Measurements from ENCODE around the gene MAGT1. TPM values are rescaled to one million over a fixed set of nuclear protein-coding genes. Genes with fewer than 3 reads are reported as not detected.
"Not testable (repeated sequence)": the region's sequence is repeated elsewhere in the genome, so short reads cannot be mapped to it uniquely, and the experiment has no call there.

The MAGT1 gene
- 49.5 and 76.5 TPM in 2 replicates for total RNA-seq (2014; rRNA removed; shearing (Covaris generic))

DNA sequence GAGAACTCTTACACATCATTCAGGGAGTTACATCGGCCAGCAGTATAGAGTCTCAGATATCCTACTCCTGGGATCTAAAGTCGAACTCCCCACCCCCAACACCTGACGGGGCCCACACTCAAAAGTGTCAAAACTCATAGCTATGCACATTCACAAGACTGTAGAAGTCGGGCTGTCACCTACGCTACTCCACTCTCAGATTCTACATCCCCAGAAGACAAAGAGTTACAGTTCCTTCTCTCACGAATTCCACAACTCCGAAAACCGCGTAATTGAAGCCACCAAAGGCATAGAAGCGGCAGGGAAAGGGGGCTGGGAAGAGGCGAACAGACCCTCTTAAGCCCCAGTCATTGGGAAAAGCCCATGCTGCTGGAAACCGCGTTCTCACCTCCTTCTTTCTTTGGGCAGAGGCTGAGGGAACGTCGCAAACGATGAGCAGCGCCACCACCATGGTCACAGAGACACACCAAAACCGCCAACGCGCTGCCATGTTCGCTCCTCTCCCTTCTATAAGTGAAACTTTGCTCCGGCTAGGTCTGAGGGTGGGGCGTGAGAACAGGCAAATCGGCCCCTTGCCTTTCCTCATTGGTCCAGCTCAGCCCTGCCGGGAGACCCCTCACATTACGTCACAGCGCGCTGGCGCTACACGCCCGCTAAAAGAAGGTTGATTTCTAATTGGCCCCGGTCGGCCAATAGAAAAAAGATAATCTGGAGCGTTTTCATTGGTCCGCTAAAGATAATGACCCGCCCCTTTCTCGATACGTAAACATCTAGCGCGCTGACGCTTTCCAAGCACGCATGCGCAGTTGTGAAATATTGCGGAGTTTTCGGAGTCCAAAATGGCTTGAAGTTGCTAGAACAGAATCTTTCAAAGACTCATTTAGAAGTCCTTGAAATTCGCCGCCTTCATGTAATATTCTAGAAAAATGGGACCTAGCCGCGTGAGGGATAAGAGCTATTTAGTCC lies at the start of gene MAGT1:
Gene MAGT1 (minus strand): TSS at position 515 of the 966 bp plus-strand sequence. CDS start 25 bp downstream, at position 490.
- in situ Hi-C loops (cut with HindIII; ENCODE audit: low sequenced_read_pairs), result no loop called here

DNA sequence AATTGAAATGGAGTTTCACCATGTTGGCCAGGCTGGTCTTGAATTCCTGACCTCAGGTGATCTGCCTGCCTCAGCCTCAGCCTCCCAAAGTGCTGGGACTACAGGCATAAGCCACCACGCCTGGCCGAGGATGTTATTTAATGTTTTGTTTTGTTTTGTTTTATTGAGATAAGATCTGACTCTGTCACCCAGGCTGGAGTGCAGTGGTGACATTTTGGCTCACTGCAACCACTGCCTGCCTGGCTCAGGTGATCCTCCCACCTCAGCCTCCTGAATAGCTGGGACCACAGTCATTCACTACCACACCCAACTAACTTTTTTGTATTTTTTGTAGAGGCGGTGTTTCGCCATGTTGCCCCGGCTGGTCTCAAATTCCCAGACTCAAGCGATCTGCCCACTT lies 49.8 kb upstream of the MAGT1 start:
- in situ Hi-C loops (cut with HindIII; ENCODE audit: low sequenced_read_pairs); DNase-seq (ENCODE audit: low spot score): not testable (repeated sequence)

More for the DNA sequence above, at the start of gene MAGT1:
- peak; percentile 96 for DNase-seq (ENCODE audit: low spot score)

DNA sequence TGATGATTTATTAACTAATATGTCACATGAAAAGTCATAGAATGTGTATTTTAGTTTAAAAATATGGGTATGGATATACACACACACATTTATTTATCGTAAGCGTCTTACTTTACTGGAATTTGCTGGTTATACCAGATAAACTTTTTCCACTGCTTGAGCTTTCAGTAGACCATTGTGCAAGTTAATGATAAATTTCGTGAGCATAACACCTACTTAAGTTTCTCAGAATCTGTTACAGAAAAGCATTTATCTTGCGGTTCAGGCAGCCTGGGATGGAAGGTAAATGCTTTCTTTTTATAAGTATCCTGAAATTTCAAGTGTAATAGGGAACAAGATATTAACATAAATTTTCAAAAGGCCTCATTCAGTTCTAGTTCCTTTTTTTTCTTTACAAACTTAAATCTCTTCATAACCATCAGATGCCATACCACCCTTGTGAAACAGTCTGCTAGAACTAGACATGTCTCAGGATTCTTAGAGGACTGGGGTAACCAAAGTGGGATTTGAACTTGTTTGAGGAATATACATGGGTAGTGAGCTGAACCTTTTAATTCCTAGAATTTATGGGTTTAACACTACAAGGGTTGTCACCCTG lies 42.9 kb upstream of the MAGT1 start:
- no peak for DNase-seq (ENCODE audit: low spot score)
- in situ Hi-C loops (cut with HindIII; ENCODE audit: low sequenced_read_pairs), result no loop called here

DNA sequence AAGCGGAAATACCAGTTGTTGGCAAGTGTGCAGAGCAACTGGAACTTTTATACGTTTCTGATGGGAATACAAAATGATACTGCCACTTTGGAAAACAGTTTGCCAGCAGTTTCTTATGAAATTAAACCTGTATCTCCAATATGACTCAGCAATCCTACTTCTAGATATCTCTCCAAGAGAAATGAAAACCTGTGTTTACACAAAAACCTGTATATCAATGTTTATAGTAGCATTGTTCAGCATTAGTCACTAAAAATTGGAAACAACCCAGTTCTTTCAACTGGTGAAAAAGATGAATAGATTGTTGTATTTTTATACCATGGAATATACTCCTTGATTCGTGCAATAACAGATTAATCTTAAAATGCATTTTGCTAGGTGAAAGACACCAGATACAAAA lies 42.1 kb upstream of the MAGT1 start:
- no peak for DNase-seq (ENCODE audit: low spot score)
- in situ Hi-C loops (cut with HindIII; ENCODE audit: low sequenced_read_pairs), result no loop called here

DNA sequence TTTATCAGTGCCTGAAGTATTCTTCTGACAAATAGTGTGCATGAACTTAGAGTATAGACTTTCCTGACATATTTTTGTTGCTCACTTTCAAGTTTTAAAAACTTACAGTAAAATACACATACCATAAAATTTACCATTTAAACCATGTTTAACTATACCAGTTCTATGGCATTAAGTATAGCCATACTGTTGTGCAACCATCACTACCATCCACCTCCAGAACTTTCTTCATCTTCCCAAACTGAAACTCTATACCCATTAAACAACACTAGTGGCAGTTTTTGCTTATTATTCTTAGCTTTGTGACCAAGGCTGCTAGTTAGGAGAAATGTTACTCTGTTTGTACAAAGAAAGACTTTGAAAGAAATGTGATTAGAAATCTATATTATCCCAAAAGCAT lies 41.1 kb upstream of the MAGT1 start:
- in situ Hi-C loops (cut with HindIII; ENCODE audit: low sequenced_read_pairs), result no loop called here

DNA sequence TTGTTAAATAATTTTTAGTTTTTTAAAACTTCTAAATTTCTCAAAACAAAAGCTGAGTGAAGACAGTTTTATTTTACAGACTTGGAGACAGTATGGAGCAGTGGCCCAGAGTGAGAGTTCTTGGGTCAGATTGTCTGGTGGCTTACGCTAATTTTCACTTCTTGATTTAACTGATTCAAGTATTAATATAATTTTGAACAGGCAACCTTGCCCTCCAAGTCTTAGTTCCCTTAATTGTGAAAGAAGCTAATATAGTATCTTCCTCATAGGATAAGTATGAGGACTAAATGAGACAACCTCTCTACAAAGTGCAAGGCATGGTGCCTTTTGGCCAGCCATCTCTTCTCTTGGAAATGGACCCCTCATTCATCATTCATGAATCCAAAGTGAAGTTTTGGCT lies 40.7 kb upstream of the MAGT1 start:
- DNase-seq (ENCODE audit: low spot score), result no peak
- in situ Hi-C loops (cut with HindIII; ENCODE audit: low sequenced_read_pairs), result no loop called here

More for the DNA sequence above, 41.1 kb upstream of the MAGT1 start:
- DNase-seq (ENCODE audit: low spot score), result no peak

DNA sequence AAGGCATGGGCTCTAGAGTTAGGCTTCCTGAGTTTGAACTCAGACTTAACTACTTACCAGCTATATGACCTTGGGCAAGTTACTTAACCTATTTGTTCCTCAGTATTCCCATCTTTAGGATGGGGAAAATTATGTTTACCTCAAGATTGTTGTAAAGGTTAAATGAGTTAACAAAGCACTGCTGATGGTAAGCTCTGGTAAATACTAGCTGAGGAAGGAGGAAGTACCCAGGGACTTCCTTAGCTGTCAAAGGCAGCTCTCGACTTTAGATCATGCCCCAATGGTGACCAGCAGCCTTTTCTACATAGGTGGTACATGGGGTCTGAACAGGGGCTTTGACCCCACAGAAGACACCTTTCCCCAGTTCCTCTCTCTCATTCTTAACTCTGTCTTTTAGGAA lies 35.3 kb upstream of the MAGT1 start:
- in situ Hi-C loops (cut with HindIII; ENCODE audit: low sequenced_read_pairs), result no loop called here
- no peak for DNase-seq (ENCODE audit: low spot score)

DNA sequence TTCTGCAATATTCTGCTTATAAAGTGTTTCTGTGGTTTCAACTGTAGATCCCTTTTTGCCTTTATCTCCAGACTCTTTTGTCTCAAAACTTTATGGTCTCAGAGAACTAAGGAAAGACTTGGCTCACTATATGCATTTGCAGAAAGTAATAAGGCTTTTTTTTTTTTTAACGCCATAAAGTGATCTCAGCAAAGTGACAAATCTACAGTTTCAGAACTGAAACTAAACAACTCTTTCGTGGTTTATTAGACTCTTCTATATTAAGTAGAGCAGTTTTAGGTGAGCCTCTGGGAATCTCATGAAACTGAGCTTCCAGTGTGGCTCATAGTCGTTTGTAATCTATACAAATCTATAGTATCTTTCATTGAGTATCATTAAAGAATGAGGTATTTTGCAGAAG lies 30.5 kb upstream of the MAGT1 start:
- in situ Hi-C loops (cut with HindIII; ENCODE audit: low sequenced_read_pairs), result no loop called here
- DNase-seq (ENCODE audit: low spot score), result no peak

DNA sequence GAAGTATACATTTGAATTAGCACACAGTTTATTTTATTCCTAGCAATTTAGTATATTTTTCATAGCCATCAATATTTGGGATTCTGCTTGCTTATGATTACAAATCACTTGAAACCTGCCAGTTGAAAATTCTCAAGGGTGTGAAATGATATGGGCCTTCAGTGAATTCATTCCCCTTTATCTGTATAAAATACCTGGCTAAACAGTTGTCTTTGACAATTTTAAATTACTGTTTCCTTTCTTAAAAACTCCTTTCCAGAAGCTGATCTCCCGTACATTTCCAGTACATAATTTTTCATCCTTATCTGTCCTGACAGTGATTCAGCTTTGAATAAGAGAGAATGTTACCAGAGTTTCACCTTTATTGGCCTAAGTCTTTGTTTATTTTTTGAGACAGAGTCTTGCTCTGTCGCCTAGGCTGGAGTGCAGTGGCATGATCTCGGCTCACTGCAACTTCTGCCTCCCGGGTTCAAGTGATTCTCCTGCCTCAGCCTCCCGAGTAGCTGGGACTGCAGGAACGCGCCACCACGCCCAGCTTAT lies 29.2 kb upstream of the MAGT1 start:
- in situ Hi-C loops (cut with HindIII; ENCODE audit: low sequenced_read_pairs), result no loop called here

DNA sequence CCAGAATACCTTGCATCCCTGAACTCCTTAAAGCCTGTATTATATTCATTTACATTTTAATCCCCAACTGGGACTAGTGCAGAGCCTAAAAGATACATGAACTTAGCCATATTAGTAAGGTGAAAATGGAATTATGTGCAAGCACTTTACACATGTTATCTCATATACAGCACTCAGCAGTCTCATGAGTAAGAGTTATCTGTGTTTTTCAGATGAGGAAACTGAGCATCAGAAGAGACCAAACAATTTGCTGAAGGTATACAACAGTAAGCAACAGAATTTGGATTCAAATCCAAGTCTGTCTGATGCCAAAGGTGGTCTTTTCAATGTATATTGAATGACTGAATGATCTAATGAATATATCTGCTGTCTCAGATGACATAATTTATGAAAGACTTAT lies 27.6 kb upstream of the MAGT1 start:
- in situ Hi-C loops (cut with HindIII; ENCODE audit: low sequenced_read_pairs), result no loop called here
- DNase-seq (ENCODE audit: low spot score), result no peak

More for the DNA sequence above, 29.2 kb upstream of the MAGT1 start:
- no peak for DNase-seq (ENCODE audit: low spot score)

DNA sequence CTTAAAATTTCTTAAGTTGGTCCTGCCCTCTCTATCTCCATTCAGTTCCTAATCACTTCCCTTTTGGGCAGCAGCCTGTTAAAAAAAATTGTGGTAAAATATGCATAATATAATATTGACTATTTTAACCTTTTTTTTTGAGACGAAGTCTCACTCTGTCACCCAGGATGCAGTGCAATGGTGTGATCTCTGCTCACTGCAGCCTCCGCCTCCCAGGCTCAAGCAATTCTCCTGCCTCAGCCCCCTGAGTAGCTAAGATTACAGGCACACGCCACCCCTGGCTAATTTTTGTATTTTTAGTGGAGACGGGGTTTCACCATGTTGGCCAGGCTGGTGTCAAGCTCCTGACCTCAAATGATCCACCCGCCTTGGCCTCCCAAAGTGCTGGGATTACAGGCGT lies 24.1 kb upstream of the MAGT1 start:
- DNase-seq (ENCODE audit: low spot score); in situ Hi-C loops (cut with HindIII; ENCODE audit: low sequenced_read_pairs): not testable (repeated sequence)

DNA sequence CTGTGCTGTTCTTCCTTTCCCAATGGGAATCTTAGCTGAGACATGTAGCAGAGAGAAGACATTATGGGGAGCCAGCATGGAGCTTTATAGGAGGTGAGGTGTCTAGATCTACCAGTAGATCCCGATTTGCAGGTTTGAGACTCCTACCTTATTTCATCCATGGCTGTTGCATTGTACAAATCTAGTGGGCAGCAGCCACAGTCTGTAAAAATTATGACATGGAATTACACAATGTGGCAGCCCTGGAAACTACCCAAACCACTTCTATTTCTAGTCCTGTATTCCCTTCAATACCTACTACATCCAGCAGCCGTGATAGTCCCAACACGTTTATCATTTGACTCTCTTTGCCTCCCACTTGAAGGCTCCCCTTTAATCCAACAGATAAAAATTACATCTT lies 23.3 kb upstream of the MAGT1 start:
- DNase-seq (ENCODE audit: low spot score), result no peak
- in situ Hi-C loops (cut with HindIII; ENCODE audit: low sequenced_read_pairs), result no loop called here

DNA sequence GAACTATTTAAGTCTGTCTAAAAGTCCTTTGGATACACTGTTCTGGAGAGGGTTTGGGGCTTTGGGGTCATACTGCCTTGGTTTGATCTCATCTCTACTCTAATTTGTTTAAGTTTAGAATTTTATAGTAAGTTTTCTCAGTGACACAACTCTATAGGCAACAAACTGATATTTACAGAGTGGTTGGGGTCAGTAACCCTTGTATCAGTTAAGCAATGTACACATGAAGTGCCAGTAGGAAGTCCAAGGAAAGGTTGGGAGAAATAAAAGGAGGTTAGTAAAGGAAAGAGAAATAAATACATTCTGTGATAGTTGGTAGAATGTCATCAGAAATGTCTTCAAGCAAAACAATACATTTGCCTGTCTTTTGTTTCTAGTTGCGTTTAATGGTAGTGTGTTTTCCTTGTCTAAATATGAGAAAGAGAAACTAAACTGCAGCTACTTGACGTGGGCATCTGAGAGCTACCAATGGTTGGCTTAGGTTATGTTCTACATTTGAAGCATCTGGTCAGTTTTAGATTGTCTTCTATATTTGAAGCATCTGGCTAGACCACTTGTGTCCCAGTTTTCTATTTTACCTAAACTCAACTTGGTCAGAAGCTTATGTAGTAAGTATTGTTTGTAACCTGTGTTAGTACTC lies 22.2 kb upstream of the MAGT1 start:
- no peak for DNase-seq (ENCODE audit: low spot score)
- in situ Hi-C loops (cut with HindIII; ENCODE audit: low sequenced_read_pairs), result no loop called here

DNA sequence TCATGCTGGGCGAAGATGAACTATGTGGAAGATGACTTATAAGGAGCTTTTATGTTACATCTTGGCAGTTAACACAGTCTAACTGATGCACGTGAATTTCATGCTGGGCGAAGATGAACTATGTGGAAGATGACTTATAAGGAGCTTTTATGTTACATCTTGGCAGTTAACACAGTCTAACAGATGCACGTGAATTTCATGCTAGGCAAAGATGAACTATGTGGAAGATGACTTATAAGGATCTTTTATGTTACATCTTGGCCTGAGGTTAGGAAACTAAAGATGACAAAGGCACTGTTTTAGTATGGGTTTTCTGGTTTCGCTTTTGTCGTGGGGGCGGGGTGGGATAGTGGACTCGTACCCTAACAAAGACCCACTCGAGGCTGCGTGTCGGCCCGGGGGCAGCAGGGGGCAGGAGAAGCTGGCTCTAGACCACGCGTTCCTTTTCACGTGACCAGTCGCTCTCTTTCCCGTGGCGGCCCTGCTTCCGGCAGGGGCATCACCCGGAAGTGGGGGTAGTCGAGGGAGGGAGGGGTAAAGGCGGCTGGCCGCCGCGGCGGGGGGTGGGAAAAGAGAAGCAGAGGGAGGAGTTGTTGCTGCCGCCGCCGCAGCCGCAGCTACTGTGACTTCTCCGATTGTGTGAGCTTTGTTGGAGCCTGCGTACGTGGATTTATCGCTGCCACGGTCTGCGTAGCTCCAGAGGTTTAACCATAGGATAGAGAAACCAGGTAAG lies 15.0 kb upstream of the MAGT1 start, which contains the start of gene ATP7A:
Gene ATP7A (plus strand): TSS at position 586 of the 733 bp plus-strand sequence. CDS start 60,949 bp downstream, outside the sequence.
- in situ Hi-C loops (cut with HindIII; ENCODE audit: low sequenced_read_pairs), result no loop called here

DNA sequence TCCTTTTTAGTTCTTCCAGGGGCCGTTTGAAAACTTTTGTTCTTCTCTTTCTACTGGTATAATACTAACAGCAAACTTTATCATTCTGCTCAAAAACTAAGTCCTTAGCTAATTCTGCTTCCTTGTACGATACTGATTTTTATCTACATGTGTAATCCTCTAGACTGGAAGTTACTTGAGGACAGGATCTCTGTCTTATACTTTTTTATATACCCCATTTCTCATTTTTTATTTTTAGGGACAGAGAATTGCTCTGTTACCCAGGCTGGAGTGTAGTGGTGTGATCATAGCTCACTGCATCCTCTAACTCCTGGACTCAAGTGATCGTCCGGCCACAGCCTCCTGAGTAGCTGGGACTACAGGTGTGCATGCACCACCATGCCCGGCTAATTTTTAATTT lies 6.3 kb upstream of the MAGT1 start:
- in situ Hi-C loops (cut with HindIII; ENCODE audit: low sequenced_read_pairs), result no loop called here

More for the DNA sequence above, 15.0 kb upstream of the MAGT1 start, which contains the start of gene ATP7A:
- DNase-seq (ENCODE audit: low spot score), result peak; percentile 58

DNA sequence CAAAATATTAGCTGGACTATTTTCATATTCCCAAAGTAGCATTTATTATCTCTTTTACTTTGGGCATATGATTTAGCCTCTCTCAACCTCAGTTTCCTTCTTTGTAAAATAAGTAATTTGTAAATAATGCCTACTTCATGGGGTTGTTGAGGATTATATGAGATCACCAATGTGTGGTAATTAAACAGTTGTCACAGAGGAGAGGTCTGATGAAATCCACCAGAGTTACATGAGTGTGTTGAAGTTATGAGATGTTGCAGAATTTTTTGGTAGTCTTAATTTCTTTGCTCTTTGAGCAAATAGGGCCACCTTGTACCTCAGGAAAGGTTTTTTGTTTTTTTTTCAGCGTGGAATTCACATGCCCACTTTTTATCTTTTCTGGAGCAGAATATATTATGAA lies 5.5 kb upstream of the MAGT1 start:
- in situ Hi-C loops (cut with HindIII; ENCODE audit: low sequenced_read_pairs), result no loop called here
- DNase-seq (ENCODE audit: low spot score), result no peak

More for the DNA sequence above, 6.3 kb upstream of the MAGT1 start:
- DNase-seq (ENCODE audit: low spot score), result no peak

DNA sequence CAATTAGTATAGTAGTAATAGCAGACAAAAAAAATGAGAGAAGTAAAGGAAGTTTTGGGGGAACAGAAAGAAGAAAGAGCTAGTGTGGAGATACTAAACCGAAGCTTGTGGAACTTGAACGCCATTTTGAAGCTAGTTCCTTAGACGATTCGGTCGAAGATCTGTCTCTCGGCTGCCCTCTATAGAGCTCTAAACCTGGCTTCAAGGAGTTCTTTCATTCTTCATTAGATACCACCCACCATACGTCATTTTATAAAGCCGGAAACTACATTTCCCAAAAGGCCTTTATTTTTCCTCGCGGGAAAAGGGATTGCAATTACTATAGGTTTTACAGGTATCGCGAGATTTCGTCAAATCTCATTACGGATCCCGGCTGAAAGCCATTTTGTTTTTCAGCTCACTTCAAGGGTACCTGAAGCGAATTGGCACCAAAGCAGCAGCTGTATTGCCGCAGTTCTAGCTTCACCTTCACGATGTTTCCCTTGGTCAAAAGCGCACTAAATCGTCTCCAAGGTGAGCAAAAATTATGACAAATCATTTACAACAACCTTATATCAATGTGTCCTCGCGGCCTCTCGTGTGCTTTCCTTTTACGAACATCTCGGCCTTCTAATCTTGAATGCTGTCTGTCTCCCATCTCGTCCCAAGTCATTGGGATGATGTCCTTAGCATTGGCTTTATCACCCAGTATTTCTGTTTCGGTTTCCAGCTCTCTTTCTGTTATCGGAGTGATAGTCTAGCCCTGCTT lies 4.0 kb upstream of the MAGT1 start, which contains the start of gene COX7B:
Gene COX7B (plus strand): TSS at position 388 of the 748 bp plus-strand sequence. CDS start 86 bp downstream, at position 474.
- in situ Hi-C loops (cut with HindIII; ENCODE audit: low sequenced_read_pairs), result no loop called here
- peak; percentile 97 for DNase-seq (ENCODE audit: low spot score)

DNA sequence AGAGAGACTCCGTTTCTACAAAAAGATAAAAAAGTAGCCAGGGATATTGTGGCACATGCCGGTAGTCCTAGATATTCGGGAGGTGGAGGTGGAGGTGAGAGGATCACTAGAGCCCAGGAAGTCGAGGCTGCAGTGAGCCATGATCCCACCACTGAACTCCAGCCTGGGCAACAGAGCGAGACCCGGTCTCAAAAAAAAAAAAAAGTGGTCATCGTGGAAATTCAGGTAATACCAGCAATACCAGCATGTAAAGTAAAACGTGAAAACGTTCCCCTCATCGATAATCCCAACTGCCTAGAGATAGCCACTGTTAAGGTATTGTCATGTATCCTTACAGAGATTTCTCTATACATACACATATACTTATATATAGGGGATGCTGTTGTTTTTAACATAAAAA lies 1.5 kb downstream of the MAGT1 start:
- in situ Hi-C loops (cut with HindIII; ENCODE audit: low sequenced_read_pairs), result no loop called here
- DNase-seq (ENCODE audit: low spot score), result no peak
